Neural cell (in vitro differentiated cells): ENCODE measurements around the gene TMEM200B. TPM values are rescaled to one million over a fixed set of nuclear protein-coding genes. Genes with fewer than 3 reads are reported as not detected.

Experiments
- H2AFZ ChIP-seq: fragments of 200-600, 300-800 bp; sonication (generic), shearing (Covaris generic); 2 replicates; pipeline ENCODE4 v1.6.0; 2014; ENCODE audit warnings: low read depth, mild to moderate bottlenecking, antibody characterized with exemption, low read length, moderate library complexity
- H3F3A ChIP-seq: fragments of 200-600 bp; shearing (Covaris generic); 2 replicates; pipeline ENCODE4 v1.6.1; 2016; ENCODE audit warnings: mild to moderate bottlenecking, moderate library complexity, mixed read lengths, antibody characterized with exemption, low read length; ENCODE audit not compliant: insufficient read depth, poor library complexity, severe bottlenecking
- H3K27ac ChIP-seq: fragments of 200-600, 300-800 bp; sonication (generic), shearing (Covaris generic); 2 replicates; pipeline ENCODE4 v1.5.1; 2014; ENCODE audit warnings: mild to moderate bottlenecking, low read length, moderate library complexity
- H3K27me3 ChIP-seq: fragments of 300-800, 200-600 bp; sonication (generic), shearing (Covaris generic); 2 replicates; pipeline ENCODE4 v1.6.0; 2014; ENCODE audit warnings: mild to moderate bottlenecking, low read depth, low read length, moderate library complexity; ENCODE audit not compliant: insufficient read depth
- H3K36me3 ChIP-seq: fragments of 300-800, 200-600 bp; sonication (generic), shearing (Covaris generic); 2 replicates; pipeline ENCODE4 v1.5.1; 2014; ENCODE audit warnings: mild to moderate bottlenecking, antibody characterized with exemption, low read length, moderate library complexity; ENCODE audit not compliant: insufficient read depth
- H3K4me2 ChIP-seq: fragments of 300-800, 200-600 bp; sonication (generic), shearing (Covaris generic); 2 replicates; pipeline ENCODE4 v1.6.0; 2014; ENCODE audit warnings: mild to moderate bottlenecking, low read length
- H3K4me3 ChIP-seq: fragments of 300-800, 200-600 bp; sonication (generic), shearing (Covaris generic); 2 replicates; pipeline ENCODE4 v1.5.1; 2014; ENCODE audit warnings: mild to moderate bottlenecking, low read length, moderate library complexity
- H3K79me2 ChIP-seq: fragments of 200-600 bp; shearing (Covaris generic); replicated peaks from 2 replicates; pipeline ENCODE4 v1.6.0; 2014; ENCODE audit warnings: mild to moderate bottlenecking, low read length, moderate library complexity; ENCODE audit not compliant: insufficient read depth
- H3K9ac ChIP-seq: fragments of 300-800, 200-600 bp; sonication (generic), shearing (Covaris generic); 2 replicates; pipeline ENCODE4 v1.6.1; 2016; ENCODE audit warnings: mild to moderate bottlenecking, low read length, mixed read lengths
- H3K9me2 ChIP-seq: fragments of 200-600 bp; shearing (Covaris generic); 2 replicates; pipeline ENCODE4 v1.6.1; 2016; ENCODE audit warnings: mild to moderate bottlenecking, low read length, mixed read lengths; ENCODE audit not compliant: insufficient read depth
- H3K9me3 ChIP-seq: fragments of 200-600, 300-800 bp; sonication (generic), shearing (Covaris generic); 2 replicates; pipeline ENCODE4 v1.6.1; 2016; ENCODE audit warnings: mild to moderate bottlenecking, mixed run types, low read length, moderate library complexity, mixed read lengths
- H4K20me1 ChIP-seq: fragments of 200-600 bp; shearing (Covaris generic); 2 replicates; pipeline ENCODE4 v1.6.1; 2016; ENCODE audit warnings: mild to moderate bottlenecking, mixed run types; ENCODE audit not compliant: insufficient read depth
- EP300 ChIP-seq: fragments of 450-650 bp; conservative IDR thresholded peaks from 2 replicates; pipeline ENCODE4 v1.6.1; 2014; ENCODE audit warnings: antibody characterized with exemption, mild to moderate bottlenecking, moderate library complexity; ENCODE audit not compliant: poor library complexity, severe bottlenecking
- EZH2 ChIP-seq: fragments of 200-600, 300-800 bp; shearing (Covaris generic), sonication (generic); IDR thresholded peaks from 2 replicates; pipeline ENCODE4 v1.6.1; 2014; ENCODE audit warnings: antibody characterized with exemption, low read length, borderline replicate concordance, mild to moderate bottlenecking; ENCODE audit not compliant: insufficient read depth, poor library complexity, severe bottlenecking
- MXI1 ChIP-seq: fragments of 450-650 bp; conservative IDR thresholded peaks from 2 replicates; pipeline ENCODE4 v1.6.1; 2014; ENCODE audit warnings: antibody characterized with exemption, mild to moderate bottlenecking; ENCODE audit not compliant: poor library complexity, severe bottlenecking
- POLR2AphosphoS5 ChIP-seq: IDR thresholded peaks from 2 replicates; pipeline ENCODE4 v1.6.1; 2012
- RAD21 ChIP-seq: fragments of 450-650 bp; conservative IDR thresholded peaks from 2 replicates; pipeline ENCODE4 v1.6.1; 2014; ENCODE audit warnings: antibody characterized with exemption, mild to moderate bottlenecking, moderate library complexity
- SMC3 ChIP-seq: fragments of 450-650 bp; conservative IDR thresholded peaks from 2 replicates; pipeline ENCODE4 v1.6.1; 2014; ENCODE audit warnings: antibody characterized with exemption, mild to moderate bottlenecking, moderate library complexity; ENCODE audit not compliant: poor library complexity
- TAF1 ChIP-seq: IDR thresholded peaks from 2 replicates; pipeline ENCODE4 v1.6.1; 2012; ENCODE audit warnings: low read depth
- polyA plus RNA-seq: library from polyadenylated mRNA; depleted of rRNA; stranded (reverse); fragments of >200 nt; gene quantifications from 2 replicates; pipeline ENCODE4 v1.2.3, GENCODE V29; 2014
- TF ChIP-seq, protein P1 (sequence below): IDR thresholded peaks from 2 replicates; pipeline ENCODE4 v1.6.1; 2012; ENCODE audit warnings: borderline replicate concordance
- TF ChIP-seq, protein P2 (sequence below): fragments of 450-650 bp; IDR thresholded peaks from 2 replicates; pipeline ENCODE4 v1.5.1; 2014; ENCODE audit warnings: antibody characterized with exemption, mild to moderate bottlenecking, moderate library complexity; ENCODE audit not compliant: poor library complexity, severe bottlenecking

TMEM200B gene
- polyA plus RNA-seq, 1 donor from 2014 or later = 0.11 TPM

DNA sequence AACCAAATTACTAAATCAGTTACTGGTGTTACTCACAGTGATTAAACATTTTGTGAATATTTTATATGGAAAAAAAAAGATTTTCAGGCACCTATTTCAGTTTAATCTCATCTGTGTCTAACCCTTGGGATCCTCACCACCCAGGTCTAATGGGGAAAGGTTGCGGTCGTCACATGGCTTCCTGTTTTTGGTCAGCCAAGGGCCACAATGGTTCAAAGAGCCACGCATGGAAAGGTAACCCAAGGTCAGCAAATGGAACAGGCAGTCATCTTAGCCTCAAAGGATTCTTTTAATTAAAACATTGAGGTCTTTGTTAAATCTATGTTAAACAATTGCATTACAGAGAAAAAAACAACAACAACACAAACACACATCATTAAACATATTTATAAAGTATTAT, 36.1 kb upstream of the TMEM200B start:
- peaks cover 39% of the 10 kb centered on the region for H3K79me2 ChIP-seq
- H3K27me3 ChIP-seq = no peaks in the 10 kb centered on the region
- no peak overlapping the region for H3K9ac ChIP-seq
- no peak overlapping the region for H2AFZ ChIP-seq
- H3K36me3 ChIP-seq = peaks cover 12% of the 10 kb centered on the region
- H3K4me2 ChIP-seq = no peak overlapping the region
- no peaks in the 10 kb centered on the region for H3K9me3 ChIP-seq
- no peaks in the 10 kb centered on the region for H3F3A ChIP-seq
- no peak overlapping the region for H3K27ac ChIP-seq
- H3K4me3 ChIP-seq = no peak overlapping the region
- H3K9me2 ChIP-seq = no peaks in the 10 kb centered on the region
- TF ChIP-seq RAD21 (no peak), EP300 (no peak), POLR2AphosphoS5 (no peak), EZH2 (no peak), TAF1 (no peak), MXI1 (no peak), SMC3 (no peak)
- TF ChIP-seq, protein P1, sequence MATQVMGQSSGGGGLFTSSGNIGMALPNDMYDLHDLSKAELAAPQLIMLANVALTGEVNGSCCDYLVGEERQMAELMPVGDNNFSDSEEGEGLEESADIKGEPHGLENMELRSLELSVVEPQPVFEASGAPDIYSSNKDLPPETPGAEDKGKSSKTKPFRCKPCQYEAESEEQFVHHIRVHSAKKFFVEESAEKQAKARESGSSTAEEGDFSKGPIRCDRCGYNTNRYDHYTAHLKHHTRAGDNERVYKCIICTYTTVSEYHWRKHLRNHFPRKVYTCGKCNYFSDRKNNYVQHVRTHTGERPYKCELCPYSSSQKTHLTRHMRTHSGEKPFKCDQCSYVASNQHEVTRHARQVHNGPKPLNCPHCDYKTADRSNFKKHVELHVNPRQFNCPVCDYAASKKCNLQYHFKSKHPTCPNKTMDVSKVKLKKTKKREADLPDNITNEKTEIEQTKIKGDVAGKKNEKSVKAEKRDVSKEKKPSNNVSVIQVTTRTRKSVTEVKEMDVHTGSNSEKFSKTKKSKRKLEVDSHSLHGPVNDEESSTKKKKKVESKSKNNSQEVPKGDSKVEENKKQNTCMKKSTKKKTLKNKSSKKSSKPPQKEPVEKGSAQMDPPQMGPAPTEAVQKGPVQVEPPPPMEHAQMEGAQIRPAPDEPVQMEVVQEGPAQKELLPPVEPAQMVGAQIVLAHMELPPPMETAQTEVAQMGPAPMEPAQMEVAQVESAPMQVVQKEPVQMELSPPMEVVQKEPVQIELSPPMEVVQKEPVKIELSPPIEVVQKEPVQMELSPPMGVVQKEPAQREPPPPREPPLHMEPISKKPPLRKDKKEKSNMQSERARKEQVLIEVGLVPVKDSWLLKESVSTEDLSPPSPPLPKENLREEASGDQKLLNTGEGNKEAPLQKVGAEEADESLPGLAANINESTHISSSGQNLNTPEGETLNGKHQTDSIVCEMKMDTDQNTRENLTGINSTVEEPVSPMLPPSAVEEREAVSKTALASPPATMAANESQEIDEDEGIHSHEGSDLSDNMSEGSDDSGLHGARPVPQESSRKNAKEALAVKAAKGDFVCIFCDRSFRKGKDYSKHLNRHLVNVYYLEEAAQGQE = no peak
- TF ChIP-seq, protein P2, sequence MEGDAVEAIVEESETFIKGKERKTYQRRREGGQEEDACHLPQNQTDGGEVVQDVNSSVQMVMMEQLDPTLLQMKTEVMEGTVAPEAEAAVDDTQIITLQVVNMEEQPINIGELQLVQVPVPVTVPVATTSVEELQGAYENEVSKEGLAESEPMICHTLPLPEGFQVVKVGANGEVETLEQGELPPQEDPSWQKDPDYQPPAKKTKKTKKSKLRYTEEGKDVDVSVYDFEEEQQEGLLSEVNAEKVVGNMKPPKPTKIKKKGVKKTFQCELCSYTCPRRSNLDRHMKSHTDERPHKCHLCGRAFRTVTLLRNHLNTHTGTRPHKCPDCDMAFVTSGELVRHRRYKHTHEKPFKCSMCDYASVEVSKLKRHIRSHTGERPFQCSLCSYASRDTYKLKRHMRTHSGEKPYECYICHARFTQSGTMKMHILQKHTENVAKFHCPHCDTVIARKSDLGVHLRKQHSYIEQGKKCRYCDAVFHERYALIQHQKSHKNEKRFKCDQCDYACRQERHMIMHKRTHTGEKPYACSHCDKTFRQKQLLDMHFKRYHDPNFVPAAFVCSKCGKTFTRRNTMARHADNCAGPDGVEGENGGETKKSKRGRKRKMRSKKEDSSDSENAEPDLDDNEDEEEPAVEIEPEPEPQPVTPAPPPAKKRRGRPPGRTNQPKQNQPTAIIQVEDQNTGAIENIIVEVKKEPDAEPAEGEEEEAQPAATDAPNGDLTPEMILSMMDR = no peak
- no peaks in the 10 kb centered on the region for H4K20me1 ChIP-seq

DNA sequence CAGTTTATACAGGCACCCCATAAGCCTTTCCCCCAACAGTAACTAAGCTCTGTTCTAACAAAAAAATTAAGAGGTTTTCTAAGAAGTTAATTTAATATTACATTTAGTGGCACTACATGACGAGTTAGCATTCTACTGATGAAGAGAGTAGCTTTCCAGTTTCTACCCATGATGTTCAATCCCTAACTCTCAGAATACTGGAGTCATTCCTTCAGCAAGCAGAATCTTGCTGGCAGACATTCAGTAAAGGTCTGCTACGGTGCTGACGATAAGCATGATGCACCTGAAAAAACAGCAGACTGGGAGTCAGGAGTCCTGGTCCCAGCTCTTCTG, 33.5 kb upstream of the TMEM200B start:
- no peak overlapping the region for H2AFZ ChIP-seq
- H3K9me2 ChIP-seq = no peaks in the 10 kb centered on the region
- H3K4me2 ChIP-seq = no peak overlapping the region
- H3K27ac ChIP-seq = peak overlapping the region; percentile 67
- peak overlapping the region; percentile 24 for H3K9ac ChIP-seq
- H4K20me1 ChIP-seq = no peaks in the 10 kb centered on the region
- no peaks in the 10 kb centered on the region for H3K9me3 ChIP-seq
- H3K27me3 ChIP-seq = no peaks in the 10 kb centered on the region
- H3F3A ChIP-seq = no peaks in the 10 kb centered on the region
- H3K4me3 ChIP-seq = no peak overlapping the region
- no peak for TF ChIP-seq TAF1
- TF ChIP-seq MXI1 = no peak
- TF ChIP-seq, protein P1 = no peak
- H3K79me2 ChIP-seq = peaks cover 34% of the 10 kb centered on the region
- peaks cover 12% of the 10 kb centered on the region for H3K36me3 ChIP-seq
